ENCODE data around the gene CLDN22.

GRCh38 chr4:183356173-183356830, 36.2 kb upstream of the CLDN22 start:
- TF ChIP-seq, protein P1, sequence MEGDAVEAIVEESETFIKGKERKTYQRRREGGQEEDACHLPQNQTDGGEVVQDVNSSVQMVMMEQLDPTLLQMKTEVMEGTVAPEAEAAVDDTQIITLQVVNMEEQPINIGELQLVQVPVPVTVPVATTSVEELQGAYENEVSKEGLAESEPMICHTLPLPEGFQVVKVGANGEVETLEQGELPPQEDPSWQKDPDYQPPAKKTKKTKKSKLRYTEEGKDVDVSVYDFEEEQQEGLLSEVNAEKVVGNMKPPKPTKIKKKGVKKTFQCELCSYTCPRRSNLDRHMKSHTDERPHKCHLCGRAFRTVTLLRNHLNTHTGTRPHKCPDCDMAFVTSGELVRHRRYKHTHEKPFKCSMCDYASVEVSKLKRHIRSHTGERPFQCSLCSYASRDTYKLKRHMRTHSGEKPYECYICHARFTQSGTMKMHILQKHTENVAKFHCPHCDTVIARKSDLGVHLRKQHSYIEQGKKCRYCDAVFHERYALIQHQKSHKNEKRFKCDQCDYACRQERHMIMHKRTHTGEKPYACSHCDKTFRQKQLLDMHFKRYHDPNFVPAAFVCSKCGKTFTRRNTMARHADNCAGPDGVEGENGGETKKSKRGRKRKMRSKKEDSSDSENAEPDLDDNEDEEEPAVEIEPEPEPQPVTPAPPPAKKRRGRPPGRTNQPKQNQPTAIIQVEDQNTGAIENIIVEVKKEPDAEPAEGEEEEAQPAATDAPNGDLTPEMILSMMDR (IDR thresholded peaks at IDR 0.05): no peak
- no peak for TF ChIP-seq POLR2A (IDR thresholded peaks at IDR 0.05)

All from Peyer's patch (tissue), 4 donors.